ENCODE measurements around the gene NDRG3.
A peak's percentile ranks its signal among the peaks of the same experiment; 100 is the strongest.

NDRG3 gene

GRCh38 chr20:36744243-36744642, 1.6 kb downstream of the NDRG3 start:
- H3K18ac ChIP-seq (ENCODE audit: low read depth in 1 of 2, low read length in 2 of 2): no peak overlapping the region
- DNase-seq: no peak
- no peak overlapping the region for H3K14ac ChIP-seq (ENCODE audit: low read length in 2 of 2)
- no peak overlapping the region for H2BK15ac ChIP-seq (ENCODE audit: low read depth, poor library complexity, severe bottlenecking)
- no peak overlapping the region for H2AFZ ChIP-seq (ENCODE audit: low read depth, low read length)
- no peak overlapping the region for H2BK120ac ChIP-seq (ENCODE audit: low read depth, low read length)
- H3K36me3 ChIP-seq (ENCODE audit: control insufficient read depth in 1 of 2, insufficient read depth in 2 of 2, low read depth in 1 of 2, low read length in 2 of 2): no peaks in the 10 kb centered on the region
- H4K91ac ChIP-seq (ENCODE audit: low read length): no peak overlapping the region
- H3K4me2 ChIP-seq (ENCODE audit: low read length, poor library complexity, severe bottlenecking): no peak overlapping the region
- H4K8ac ChIP-seq (ENCODE audit: low read length): no peak overlapping the region
- H3K4me3 ChIP-seq (ENCODE audit: insufficient read depth in 1 of 2, low read depth in 1 of 2, low read length in 2 of 2): peak overlapping the region in 1 of 2 experiments; percentile 97
- no peaks in the 10 kb centered on the region for H3K9me3 ChIP-seq (ENCODE audit: control insufficient read depth, low read length)
- H2BK5ac ChIP-seq (ENCODE audit: low read depth, low read length, poor library complexity, severe bottlenecking): no peak overlapping the region
- H3K4ac ChIP-seq (ENCODE audit: low read depth in 1 of 2, low read length in 2 of 2): no peak overlapping the region
- no peak overlapping the region for H3K23ac ChIP-seq (ENCODE audit: low read length in 2 of 2)
- H3K4me1 ChIP-seq (ENCODE audit: control insufficient read depth, insufficient read depth, low read depth, low read length): peaks cover 7% of the 10 kb centered on the region
- WGBS: 86% methylated on average over 3 of the region's 4 CpGs
- no peak overlapping the region for H2BK12ac ChIP-seq (ENCODE audit: low read length in 2 of 2)
- H3K27ac ChIP-seq (ENCODE audit: low read length, poor library complexity, severe bottlenecking): no peak overlapping the region
- peaks cover 18% of the 10 kb centered on the region for H3K79me1 ChIP-seq (replicated peaks; ENCODE audit: low read length, poor library complexity, severe bottlenecking)
- H3K9ac ChIP-seq (ENCODE audit: low read length): peak overlapping the region; percentile 82
- H3K27me3 ChIP-seq (ENCODE audit: control insufficient read depth in 1 of 2, insufficient read depth in 1 of 2, low read length in 2 of 2): no peaks in the 10 kb centered on the region
- H2AK5ac ChIP-seq (ENCODE audit: low read length, severe bottlenecking): no peak overlapping the region

- no peak overlapping the region for H2AK5ac ChIP-seq (ENCODE audit: low read length, severe bottlenecking)
- H3K18ac ChIP-seq (ENCODE audit: low read depth in 1 of 2, low read length in 2 of 2): no peak overlapping the region
- no peak overlapping the region for H3K23ac ChIP-seq (ENCODE audit: low read length in 2 of 2)
- H4K91ac ChIP-seq (ENCODE audit: low read length): no peak overlapping the region
- H3K4me3 ChIP-seq (ENCODE audit: insufficient read depth in 1 of 2, low read depth in 1 of 2, low read length in 2 of 2): no peak overlapping the region
- no peaks in the 10 kb centered on the region for H3K9me3 ChIP-seq (ENCODE audit: control insufficient read depth, low read length)
- H2BK15ac ChIP-seq (ENCODE audit: low read depth, poor library complexity, severe bottlenecking): no peak overlapping the region
- no peak overlapping the region for H3K4me2 ChIP-seq (ENCODE audit: low read length, poor library complexity, severe bottlenecking)
- H3K4ac ChIP-seq (ENCODE audit: low read depth in 1 of 2, low read length in 2 of 2): no peak overlapping the region
- no peak overlapping the region for H2BK5ac ChIP-seq (ENCODE audit: low read depth, low read length, poor library complexity, severe bottlenecking)
- no peak for DNase-seq
- no peak overlapping the region for H4K8ac ChIP-seq (ENCODE audit: low read length)
- no peak overlapping the region for H2BK12ac ChIP-seq (ENCODE audit: low read length in 2 of 2)
- peaks cover 25% of the 10 kb centered on the region for H3K79me1 ChIP-seq (replicated peaks; ENCODE audit: low read length, poor library complexity, severe bottlenecking)
- WGBS: no CpG with 5 or more reads among the region's 2 CpGs
- no peaks in the 10 kb centered on the region for H3K36me3 ChIP-seq (ENCODE audit: control insufficient read depth in 1 of 2, insufficient read depth in 2 of 2, low read depth in 1 of 2, low read length in 2 of 2)
- no peak overlapping the region for H2BK120ac ChIP-seq (ENCODE audit: low read depth, low read length)
- H3K27ac ChIP-seq (ENCODE audit: low read length, poor library complexity, severe bottlenecking): no peak overlapping the region
- no peak overlapping the region for H2AFZ ChIP-seq (ENCODE audit: low read depth, low read length)
- peaks cover 7% of the 10 kb centered on the region for H3K4me1 ChIP-seq (ENCODE audit: control insufficient read depth, insufficient read depth, low read depth, low read length)
- H3K14ac ChIP-seq (ENCODE audit: low read length in 2 of 2): no peak overlapping the region
- no peaks in the 10 kb centered on the region for H3K27me3 ChIP-seq (ENCODE audit: control insufficient read depth in 1 of 2, insufficient read depth in 1 of 2, low read length in 2 of 2)
- H3K9ac ChIP-seq (ENCODE audit: low read length): no peak overlapping the region
Measured at GRCh38 chr20:36742558-36742957, 3.3 kb downstream of the NDRG3 start.

- no peak overlapping the region for H2BK5ac ChIP-seq (ENCODE audit: low read depth, low read length, poor library complexity, severe bottlenecking)
- H3K4ac ChIP-seq (ENCODE audit: low read depth in 1 of 2, low read length in 2 of 2): no peak overlapping the region
- no peak for DNase-seq
- H3K79me1 ChIP-seq (replicated peaks; ENCODE audit: low read length, poor library complexity, severe bottlenecking): peaks cover 30% of the 10 kb centered on the region
- H4K91ac ChIP-seq (ENCODE audit: low read length): no peak overlapping the region
- H3K23ac ChIP-seq (ENCODE audit: low read length in 2 of 2): no peak overlapping the region
- H2AFZ ChIP-seq (ENCODE audit: low read depth, low read length): no peak overlapping the region
- no peak overlapping the region for H2AK5ac ChIP-seq (ENCODE audit: low read length, severe bottlenecking)
- H3K4me2 ChIP-seq (ENCODE audit: low read length, poor library complexity, severe bottlenecking): no peak overlapping the region
- no peak overlapping the region for H3K27ac ChIP-seq (ENCODE audit: low read length, poor library complexity, severe bottlenecking)
- no peak overlapping the region for H4K8ac ChIP-seq (ENCODE audit: low read length)
- no peaks in the 10 kb centered on the region for H3K27me3 ChIP-seq (ENCODE audit: control insufficient read depth in 1 of 2, insufficient read depth in 1 of 2, low read length in 2 of 2)
- H3K4me1 ChIP-seq (ENCODE audit: control insufficient read depth, insufficient read depth, low read depth, low read length): peaks cover 6% of the 10 kb centered on the region
- H2BK12ac ChIP-seq (ENCODE audit: low read length in 2 of 2): no peak overlapping the region
- no peak overlapping the region for H2BK15ac ChIP-seq (ENCODE audit: low read depth, poor library complexity, severe bottlenecking)
- no peak overlapping the region for H3K9ac ChIP-seq (ENCODE audit: low read length)
- H3K9me3 ChIP-seq (ENCODE audit: control insufficient read depth, low read length): no peaks in the 10 kb centered on the region
- H3K36me3 ChIP-seq (ENCODE audit: control insufficient read depth in 1 of 2, insufficient read depth in 2 of 2, low read depth in 1 of 2, low read length in 2 of 2): no peaks in the 10 kb centered on the region
- H3K4me3 ChIP-seq (ENCODE audit: insufficient read depth in 1 of 2, low read depth in 1 of 2, low read length in 2 of 2): no peak overlapping the region
- 77% methylated on average over 4 of the region's 4 CpGs for WGBS
- no peak overlapping the region for H2BK120ac ChIP-seq (ENCODE audit: low read depth, low read length)
- H3K18ac ChIP-seq (ENCODE audit: low read depth in 1 of 2, low read length in 2 of 2): no peak overlapping the region
- no peak overlapping the region for H3K14ac ChIP-seq (ENCODE audit: low read length in 2 of 2)
Measured at GRCh38 chr20:36741072-36741471, 4.8 kb downstream of the NDRG3 start.

- no peak overlapping the region for H2BK120ac ChIP-seq (ENCODE audit: low read depth, low read length)
- H3K4me1 ChIP-seq (ENCODE audit: control insufficient read depth, insufficient read depth, low read depth, low read length): peaks cover 1% of the 10 kb centered on the region
- H2BK15ac ChIP-seq (ENCODE audit: low read depth, poor library complexity, severe bottlenecking): no peak overlapping the region
- no peak overlapping the region for H3K4me3 ChIP-seq (ENCODE audit: insufficient read depth in 1 of 2, low read depth in 1 of 2, low read length in 2 of 2)
- H2AFZ ChIP-seq (ENCODE audit: low read depth, low read length): no peak overlapping the region
- no peak overlapping the region for H3K27ac ChIP-seq (ENCODE audit: low read length, poor library complexity, severe bottlenecking)
- no peak overlapping the region for H3K14ac ChIP-seq (ENCODE audit: low read length in 2 of 2)
- no peak overlapping the region for H2AK5ac ChIP-seq (ENCODE audit: low read length, severe bottlenecking)
- H2BK12ac ChIP-seq (ENCODE audit: low read length in 2 of 2): no peak overlapping the region
- no peaks in the 10 kb centered on the region for H3K9me3 ChIP-seq (ENCODE audit: control insufficient read depth, low read length)
- H3K18ac ChIP-seq (ENCODE audit: low read depth in 1 of 2, low read length in 2 of 2): no peak overlapping the region
- H3K4me2 ChIP-seq (ENCODE audit: low read length, poor library complexity, severe bottlenecking): no peak overlapping the region
- peaks cover 34% of the 10 kb centered on the region for H3K79me1 ChIP-seq (replicated peaks; ENCODE audit: low read length, poor library complexity, severe bottlenecking)
- no peak overlapping the region for H3K4ac ChIP-seq (ENCODE audit: low read depth in 1 of 2, low read length in 2 of 2)
- H3K23ac ChIP-seq (ENCODE audit: low read length in 2 of 2): no peak overlapping the region
- no peaks in the 10 kb centered on the region for H3K27me3 ChIP-seq (ENCODE audit: control insufficient read depth in 1 of 2, insufficient read depth in 1 of 2, low read length in 2 of 2)
- no peak overlapping the region for H4K91ac ChIP-seq (ENCODE audit: low read length)
- peaks cover 0 to 5% of the 10 kb centered on the region in 2 experiments for H3K36me3 ChIP-seq (ENCODE audit: control insufficient read depth in 1 of 2, insufficient read depth in 2 of 2, low read depth in 1 of 2, low read length in 2 of 2)
- 83% methylated on average over 6 of the region's 6 CpGs for WGBS
- no peak overlapping the region for H2BK5ac ChIP-seq (ENCODE audit: low read depth, low read length, poor library complexity, severe bottlenecking)
- H3K9ac ChIP-seq (ENCODE audit: low read length): no peak overlapping the region
- DNase-seq: no peak
- H4K8ac ChIP-seq (ENCODE audit: low read length): no peak overlapping the region
Measured at GRCh38 chr20:36737183-36737499, 8.7 kb downstream of the NDRG3 start.

Measured in mesenchymal stem cell (in vitro differentiated cells and primary cell).